ENCODE measurements around the gene PLD5.
"Not testable (repeated sequence)": the region's sequence is repeated elsewhere in the genome, so short reads cannot be mapped to it uniquely, and the experiment has no call there.

Gene PLD5

GRCh38 chr1:242206994-242207393 is 317.5 kb downstream of the PLD5 start:
- DNase-seq, result no peak

GRCh38 chr1:242205622-242206489 is 318.6 kb downstream of the PLD5 start:
- no peak for DNase-seq

GRCh38 chr1:242203262-242203661 is 321.2 kb downstream of the PLD5 start:
- no peak for DNase-seq

- no peak for DNase-seq
These were observed 323.4 kb downstream of the PLD5 start for GRCh38 chr1:242201090-242201489.

GRCh38 chr1:242199776-242200458 is 324.6 kb downstream of the PLD5 start:
- DNase-seq, result no peak

- DNase-seq, result no peak
These were observed 326.3 kb downstream of the PLD5 start for GRCh38 chr1:242197907-242198820.

- no peak for DNase-seq
These were observed 327.6 kb downstream of the PLD5 start for GRCh38 chr1:242196914-242197313.

- no peak for DNase-seq
These were observed 328.4 kb downstream of the PLD5 start for GRCh38 chr1:242196101-242196500.

DNA sequence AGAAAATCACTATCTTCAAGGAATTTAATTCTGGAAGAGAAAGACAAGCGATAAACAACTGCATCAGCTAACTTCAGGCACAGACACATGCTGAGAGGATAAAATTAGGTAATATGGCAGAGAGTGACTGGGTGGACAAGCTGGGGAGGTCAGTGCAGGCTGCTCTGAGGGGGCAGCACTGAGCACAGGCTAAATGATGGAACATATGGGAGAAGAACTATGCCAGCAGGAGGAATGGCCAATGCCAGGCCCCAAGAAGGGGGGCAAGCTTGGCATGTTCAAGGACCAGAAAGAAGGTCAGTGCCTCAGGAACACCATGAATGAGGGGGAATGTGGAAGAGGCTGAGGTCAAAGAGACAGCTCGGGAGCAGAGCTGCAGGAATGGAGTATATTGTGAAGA is 334.9 kb downstream of the PLD5 start:
- no peak for DNase-seq

DNA sequence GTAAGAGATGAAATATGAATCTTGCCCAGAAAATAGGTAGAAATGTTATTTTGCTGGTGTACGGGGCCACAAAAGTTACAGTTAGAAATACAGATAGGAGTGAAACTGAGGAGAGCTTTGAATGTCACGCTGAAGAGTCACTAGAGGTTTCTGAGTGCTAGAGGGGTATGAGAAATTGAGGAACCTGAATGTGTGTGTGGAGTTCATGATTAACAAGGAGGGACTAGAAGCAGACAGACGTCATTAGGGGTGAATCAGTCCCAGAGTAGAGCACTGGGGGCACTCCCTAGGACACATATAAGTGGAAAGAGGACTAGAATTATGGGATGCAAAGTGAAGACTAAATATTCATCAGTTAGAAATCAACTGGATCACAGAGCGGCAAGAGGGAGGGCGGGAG is 336.7 kb downstream of the PLD5 start:
- no peak for DNase-seq

DNA sequence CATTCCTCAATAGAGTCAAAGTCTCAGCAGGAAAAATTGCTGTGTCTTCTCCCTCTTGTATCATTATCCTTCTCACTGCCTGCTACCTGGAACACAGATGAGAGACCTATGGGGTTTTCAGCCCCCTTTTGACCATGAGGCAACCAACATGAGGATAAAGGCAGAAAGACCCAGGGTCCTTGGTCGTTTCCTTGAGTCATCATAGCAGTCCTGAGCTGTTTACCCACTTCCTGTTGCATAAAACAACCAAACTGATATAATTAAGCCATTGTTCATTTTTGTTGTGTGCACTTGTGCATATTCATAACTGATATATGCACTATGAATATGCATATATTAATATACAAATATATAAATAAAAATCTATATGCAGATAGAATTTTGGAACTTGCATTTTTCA is 337.3 kb downstream of the PLD5 start:
- DNase-seq, result no peak

GRCh38 chr1:242185731-242186130 is 338.8 kb downstream of the PLD5 start:
- DNase-seq, result peak; percentile 25

- DNase-seq, result no peak
These were observed 339.5 kb downstream of the PLD5 start for GRCh38 chr1:242184955-242185354.

DNA sequence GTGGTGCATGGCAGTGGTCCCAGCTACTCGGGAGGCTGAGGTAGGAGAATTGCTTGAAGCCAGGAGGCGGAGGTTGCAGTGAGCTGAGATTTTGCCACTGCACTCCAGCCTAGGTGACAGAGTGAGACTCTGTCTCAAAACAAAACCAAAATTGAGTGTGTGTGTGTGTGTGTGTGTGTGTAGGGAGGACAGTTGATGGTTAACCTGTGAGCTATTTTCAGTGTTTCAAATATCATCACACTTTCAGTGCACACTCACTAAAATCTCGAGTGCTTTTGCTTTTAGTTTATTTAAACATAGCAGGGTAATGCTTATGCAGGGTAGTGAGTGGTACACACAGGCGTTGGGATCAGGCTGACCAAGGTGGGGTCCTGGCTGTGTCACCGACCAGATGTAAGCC is 344.7 kb downstream of the PLD5 start:
- DNase-seq, result not testable (repeated sequence)

GRCh38 chr1:242178924-242179708 is 345.4 kb downstream of the PLD5 start:
- no peak for DNase-seq

- DNase-seq, result no peak
These were observed 346.1 kb downstream of the PLD5 start for GRCh38 chr1:242178436-242178835.

GRCh38 chr1:242162140-242162539 is 362.4 kb downstream of the PLD5 start:
- DNase-seq, result no peak

DNA sequence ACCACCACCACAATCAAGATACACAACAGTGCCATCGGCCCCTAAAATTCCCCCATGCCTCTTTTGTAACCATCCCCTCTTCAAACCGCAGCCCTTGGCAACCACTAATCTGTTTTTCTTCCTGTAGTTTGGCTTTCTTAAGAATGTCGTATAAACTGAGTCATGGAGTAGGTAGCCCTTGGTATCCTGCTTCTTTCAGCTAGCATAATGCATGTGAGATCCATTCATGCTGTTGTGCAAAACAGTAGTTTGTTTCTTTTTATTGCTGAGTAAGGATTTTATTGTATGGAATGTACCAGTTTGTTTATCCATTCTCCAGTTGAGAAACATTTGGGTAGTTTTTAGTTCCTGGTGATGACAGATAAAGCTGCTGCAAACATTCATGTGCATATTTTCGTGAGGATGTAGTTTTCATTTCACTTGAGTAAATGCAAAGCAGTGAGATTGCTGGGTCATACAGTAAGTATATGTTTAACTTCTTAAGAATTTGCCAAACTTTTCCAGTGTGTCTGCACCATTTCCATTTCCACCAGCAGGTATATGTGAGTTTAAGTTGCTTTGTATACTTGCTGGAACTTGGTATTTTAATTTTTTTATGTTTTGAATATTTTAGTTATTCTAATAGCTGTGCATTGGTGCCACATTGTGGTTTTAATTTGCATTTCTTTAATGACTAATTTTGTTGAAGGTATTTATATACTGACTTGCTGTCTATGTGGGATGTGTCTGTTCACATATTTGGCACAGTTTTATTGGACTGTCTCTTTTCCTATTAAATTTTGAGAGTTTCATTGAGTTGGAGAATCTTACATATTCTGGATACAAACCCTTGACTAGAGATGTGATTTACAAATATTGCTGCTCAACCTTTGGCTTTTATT is 377.2 kb downstream of the PLD5 start:
- DNase-seq, result no peak

GRCh38 chr1:242146652-242147051 is 377.8 kb downstream of the PLD5 start:
- DNase-seq, result no peak

DNA sequence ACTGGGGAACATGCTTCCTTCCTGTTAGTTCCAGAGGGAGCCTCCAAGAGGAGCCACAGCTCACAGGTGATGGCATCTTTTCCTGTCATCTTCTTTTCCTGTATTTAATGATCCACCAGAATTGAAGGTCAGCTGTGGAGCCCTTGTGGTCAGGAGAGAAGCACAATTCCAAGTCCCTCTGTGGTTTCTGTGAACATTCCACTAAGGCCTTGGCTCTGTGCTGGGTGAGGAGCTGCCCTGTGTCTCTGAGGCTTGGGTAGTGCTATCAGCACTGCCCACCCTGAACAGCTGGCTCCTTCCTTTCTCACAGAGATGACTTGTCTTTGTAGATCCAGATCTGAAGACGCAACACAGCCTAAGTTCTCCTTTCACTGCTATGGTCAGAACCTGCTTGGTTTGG is 383.7 kb downstream of the PLD5 start:
- no peak for DNase-seq

DNA sequence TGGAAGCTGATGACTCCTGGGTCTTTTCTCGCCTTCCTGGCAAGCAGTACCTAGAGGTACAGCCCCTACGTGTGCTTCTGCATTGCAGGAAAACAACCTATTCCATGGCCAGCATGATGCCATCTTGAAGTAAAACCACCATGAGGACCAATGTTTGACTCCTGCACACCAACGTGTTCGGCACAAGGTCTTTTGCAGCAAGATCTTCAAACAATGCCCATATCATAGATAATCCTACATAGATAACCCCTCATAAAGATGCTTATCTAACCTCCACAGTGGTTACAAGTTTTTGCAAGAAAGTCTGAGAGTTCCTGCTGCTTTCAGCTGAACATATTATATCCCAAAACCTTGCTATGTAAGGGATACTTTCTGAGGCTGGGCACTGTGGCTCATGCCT is 384.5 kb downstream of the PLD5 start:
- no peak for DNase-seq

Measured in NCI-H1105 (cell line).